DND-41 (cell line): ENCODE measurements around the gene NISCH.

Experiments
- CTCF ChIP-seq: IDR thresholded peaks from 2 replicates; pipeline ENCODE4 v1.5.1; 2012; ENCODE audit warnings: borderline replicate concordance, low read length, moderate library complexity, mild to moderate bottlenecking; ENCODE audit not compliant: poor library complexity, severe bottlenecking; ENCODE audit errors: extremely low read depth
- EZH2 ChIP-seq: IDR thresholded peaks from 3 replicates; pipeline ENCODE4 v1.6.1; 2012; ENCODE audit warnings: borderline replicate concordance, low read depth, mild to moderate bottlenecking, moderate library complexity, low read length, inconsistent platforms; ENCODE audit not compliant: severe bottlenecking

DNA sequence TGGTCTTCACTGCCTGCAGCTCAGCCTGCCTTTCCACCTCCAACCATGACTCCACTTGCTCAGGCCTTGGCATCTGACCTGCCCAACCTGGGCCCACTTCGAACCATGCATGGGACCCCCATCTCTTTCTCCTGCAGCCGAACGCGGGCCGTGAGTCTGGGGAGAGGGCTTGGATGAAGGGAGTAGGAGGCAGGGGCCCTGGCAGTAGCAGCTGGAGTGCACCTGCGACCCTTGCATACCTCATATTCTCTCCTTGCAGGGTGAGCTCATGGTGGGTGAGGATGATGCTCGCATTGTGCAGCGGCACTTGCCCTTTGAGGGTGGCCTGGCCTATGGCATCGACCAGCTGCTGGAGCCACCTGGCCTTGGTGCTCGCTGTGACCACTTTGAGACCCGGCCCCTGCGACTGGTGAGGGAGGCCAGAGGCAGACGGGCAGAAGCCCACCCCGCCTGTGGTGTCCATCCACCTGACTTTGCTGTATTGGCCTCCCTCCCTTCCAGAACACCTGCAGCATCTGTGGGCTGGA lies 64.8 kb downstream of the NISCH start:
- TF ChIP-seq CTCF (no peak), EZH2 (no peak)
